Stimulated activated CD4-positive, alpha-beta T cell treated with anti-CD3 and anti-CD28 coated beads, Interleukin-2, amount 100 ng/mL, for 4 hours (primary cell): ENCODE measurements around the gene SMCO1.
"Not testable (repeated sequence)": the region's sequence is repeated elsewhere in the genome, so short reads cannot be mapped to it uniquely, and the experiment has no call there.

Source experiments
- DNase-seq: peaks from one replicate; pipeline ENCODE4 v3.0.0-alpha.2; 2020; ENCODE audit warnings: low read depth

Gene SMCO1

DNA sequence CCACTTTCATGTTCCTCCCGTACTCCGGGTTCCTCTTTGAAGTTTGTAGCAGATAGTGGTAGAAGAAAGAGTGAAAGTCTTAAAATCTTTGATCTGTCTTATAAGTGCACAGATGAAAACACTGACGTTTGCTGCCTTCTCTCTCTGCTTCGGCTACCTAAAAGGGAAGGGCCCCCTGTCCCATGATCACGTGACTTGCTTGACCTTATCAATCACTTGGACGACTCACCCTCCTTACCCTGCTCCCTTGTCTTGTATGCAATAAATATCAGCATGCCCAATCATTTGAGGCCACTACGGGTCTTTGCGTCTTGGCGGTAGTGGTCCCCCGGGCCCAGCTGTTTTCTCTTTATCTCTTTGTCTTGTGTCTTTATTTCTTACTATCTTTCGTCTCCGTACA is 6.1 kb upstream of the SMCO1 start:
- DNase-seq: not testable (repeated sequence)

DNA sequence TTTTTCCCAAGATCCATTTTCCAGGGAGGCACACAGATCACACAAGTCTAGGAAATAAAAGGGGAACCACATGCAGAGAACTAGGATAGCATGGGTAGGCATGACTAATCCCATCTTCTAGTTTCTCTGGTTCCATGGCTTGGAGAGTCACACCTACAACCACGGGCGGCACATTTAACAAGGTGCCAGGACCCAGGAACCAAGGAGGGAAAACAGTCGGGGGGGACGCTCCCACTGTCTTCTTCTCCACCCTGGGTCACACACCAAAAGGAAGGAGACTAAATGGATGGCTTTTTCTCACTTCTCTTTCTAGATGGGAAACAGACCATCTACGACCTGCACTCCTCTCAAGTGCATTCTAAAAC is 4.6 kb upstream of the SMCO1 start:
- DNase-seq: no peak

- no peak for DNase-seq
Measured at GRCh38 chr3:196518966-196519717, 4.0 kb upstream of the SMCO1 start.

DNA sequence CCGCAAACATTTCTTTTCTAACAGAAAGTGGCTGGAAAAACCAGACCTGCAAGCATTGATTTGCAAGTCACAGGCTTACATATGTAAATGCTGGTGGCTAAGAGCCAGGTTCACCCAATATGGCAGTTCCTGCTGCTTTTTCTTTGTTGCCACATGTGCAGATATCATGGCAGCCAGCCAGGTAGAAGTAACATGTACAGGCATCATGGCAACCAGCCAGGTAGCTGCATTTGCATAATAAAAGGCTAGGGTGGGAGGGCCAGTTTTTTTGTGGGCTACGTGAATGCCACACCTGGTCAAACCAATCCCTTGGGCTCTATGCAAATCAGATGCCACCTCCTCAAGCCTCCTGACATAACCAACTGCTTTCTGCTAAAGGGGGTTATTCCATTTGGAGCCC is 2.8 kb upstream of the SMCO1 start:
- DNase-seq: no peak

DNA sequence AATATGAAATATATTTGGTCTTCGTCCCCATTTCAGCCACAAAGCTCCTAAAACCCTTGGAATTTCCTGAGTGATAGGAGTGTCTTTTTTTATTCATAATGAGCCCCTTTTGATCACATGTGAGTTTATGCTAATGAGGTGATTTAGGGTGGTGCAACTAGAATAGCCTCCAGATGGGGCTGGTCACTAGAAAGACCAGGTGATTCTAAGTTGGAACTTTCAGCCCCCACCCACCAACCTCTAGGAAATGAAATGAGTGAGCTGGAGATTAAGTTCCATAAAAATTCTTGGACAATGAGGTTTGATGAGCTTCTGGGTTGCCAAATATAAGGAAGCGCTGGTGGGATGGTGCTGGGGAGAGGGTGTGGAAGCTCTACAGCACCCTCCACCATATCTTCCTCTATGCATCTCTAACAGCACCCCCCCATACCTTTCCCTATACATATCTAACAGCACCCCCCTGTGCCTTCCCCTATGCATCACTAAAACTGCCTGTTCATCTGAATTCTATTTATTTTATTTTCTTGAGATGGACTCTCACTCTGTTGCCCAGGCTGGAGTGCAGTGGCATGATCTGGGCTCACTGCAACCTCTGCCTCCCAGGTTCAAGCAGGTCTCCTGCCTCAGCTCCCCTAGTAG is 2.1 kb upstream of the SMCO1 start:
- DNase-seq: no peak

GRCh38 chr3:196514350-196514716 is 813 bp downstream of the SMCO1 start:
- DNase-seq: no peak

DNA sequence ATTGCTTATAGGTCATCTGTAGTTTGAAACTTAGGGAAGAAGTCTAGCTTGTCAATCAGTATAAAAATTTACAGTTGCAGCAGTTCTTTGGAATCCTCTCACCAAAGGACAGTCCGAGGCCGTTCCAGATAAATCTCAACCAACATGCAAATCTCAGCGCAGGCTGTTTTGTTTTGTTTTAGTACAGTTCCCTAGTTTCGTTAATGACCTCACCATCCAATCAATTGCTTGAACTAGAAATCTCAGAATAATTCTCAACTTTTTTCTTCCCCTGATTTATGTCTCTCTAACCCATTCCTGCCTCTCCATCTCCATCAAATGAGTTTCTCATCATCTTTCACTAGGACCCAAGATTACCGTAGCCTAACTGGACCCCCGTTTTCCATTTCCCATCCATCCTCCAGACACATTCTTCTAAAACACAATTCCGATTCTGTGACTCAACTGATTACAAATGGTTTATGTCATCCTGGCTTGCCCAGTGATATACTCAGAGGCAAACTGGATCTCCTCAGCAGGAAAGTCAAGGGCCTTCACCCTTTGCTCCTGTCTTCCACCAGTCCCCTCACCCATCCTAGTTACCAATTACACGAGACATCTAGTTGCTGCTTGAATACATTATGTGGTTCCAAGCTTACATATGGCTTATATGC is 1.3 kb downstream of the SMCO1 start:
- no peak for DNase-seq

GRCh38 chr3:196511646-196512425 is 3.3 kb downstream of the SMCO1 start:
- DNase-seq: not testable (repeated sequence)

GRCh38 chr3:196511108-196511507 is 4.0 kb downstream of the SMCO1 start:
- DNase-seq: not testable (repeated sequence)

DNA sequence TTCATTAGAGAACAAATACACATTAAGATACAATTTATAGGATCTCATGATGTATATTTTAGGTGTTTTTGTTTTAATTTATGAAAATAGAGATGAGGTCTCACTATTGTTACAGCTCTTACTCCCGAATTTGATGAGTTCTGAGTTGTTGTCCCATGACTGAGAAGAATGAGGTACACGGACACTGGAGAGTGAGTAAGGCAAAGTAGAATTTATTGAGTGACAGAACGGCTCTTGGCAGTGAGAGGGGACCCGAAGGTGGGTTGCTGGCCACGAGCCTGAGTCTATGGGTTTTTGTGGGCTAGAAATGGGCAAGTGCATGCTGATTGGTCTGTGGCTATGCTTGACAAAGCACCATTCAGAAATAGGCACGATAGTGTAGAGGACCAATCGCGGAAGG is 8.5 kb downstream of the SMCO1 start:
- no peak for DNase-seq

- DNase-seq: no peak
Measured at GRCh38 chr3:196504556-196504955, 10.6 kb downstream of the SMCO1 start.

GRCh38 chr3:196504077-196504398 is 11.1 kb downstream of the SMCO1 start:
- not testable (repeated sequence) for DNase-seq

DNA sequence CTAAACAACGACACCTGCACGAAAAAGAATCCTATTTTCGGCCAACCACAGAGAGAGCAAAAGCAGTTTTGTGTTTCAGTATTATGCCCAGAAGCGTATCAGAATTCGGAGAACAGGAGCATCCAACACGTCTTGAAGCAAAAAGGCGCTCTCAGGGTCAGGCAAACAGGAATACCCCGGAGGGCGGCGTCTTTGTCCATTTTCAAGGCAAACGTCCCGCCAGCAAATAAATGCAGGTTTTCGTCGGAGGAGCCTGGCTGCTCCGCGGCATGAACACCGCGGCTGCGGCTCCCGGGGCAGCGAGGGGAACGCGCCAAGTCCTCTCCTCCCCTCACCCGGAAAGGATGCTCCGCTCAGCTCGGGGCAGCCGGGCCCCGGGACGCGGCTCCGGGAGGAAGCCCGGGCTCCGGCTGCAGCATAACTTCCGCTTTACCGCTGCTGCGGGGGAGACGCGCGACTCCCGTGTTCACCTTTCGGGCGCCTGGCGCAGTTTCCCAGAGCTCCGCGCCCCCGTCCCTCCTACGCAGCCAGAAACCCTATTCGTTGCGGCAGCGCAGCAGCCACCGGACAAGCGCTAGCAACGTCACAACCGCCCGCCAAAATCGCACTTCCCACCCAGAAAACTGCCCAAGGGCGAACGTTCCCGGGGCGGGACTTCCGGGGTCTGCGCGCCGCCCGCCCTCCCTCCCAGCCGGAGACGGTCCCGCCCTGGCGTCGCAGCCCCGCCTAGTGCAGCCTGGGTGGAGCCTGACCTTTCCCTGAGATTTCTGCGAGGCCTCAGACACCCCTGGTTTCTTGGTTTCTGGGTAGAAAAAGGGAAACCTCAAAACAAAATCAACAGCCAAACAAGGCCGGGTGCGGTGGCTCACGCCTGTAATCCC is 11.7 kb downstream of the SMCO1 start, which contains the start of gene RNF168:
Gene RNF168 (minus strand): TSS at position 573 of the 881 bp plus-strand sequence. CDS start 595 bp downstream, outside the sequence.
- DNase-seq: peak; percentile 84

GRCh38 chr3:196502775-196503195 is 12.4 kb downstream of the SMCO1 start:
- no peak for DNase-seq

DNA sequence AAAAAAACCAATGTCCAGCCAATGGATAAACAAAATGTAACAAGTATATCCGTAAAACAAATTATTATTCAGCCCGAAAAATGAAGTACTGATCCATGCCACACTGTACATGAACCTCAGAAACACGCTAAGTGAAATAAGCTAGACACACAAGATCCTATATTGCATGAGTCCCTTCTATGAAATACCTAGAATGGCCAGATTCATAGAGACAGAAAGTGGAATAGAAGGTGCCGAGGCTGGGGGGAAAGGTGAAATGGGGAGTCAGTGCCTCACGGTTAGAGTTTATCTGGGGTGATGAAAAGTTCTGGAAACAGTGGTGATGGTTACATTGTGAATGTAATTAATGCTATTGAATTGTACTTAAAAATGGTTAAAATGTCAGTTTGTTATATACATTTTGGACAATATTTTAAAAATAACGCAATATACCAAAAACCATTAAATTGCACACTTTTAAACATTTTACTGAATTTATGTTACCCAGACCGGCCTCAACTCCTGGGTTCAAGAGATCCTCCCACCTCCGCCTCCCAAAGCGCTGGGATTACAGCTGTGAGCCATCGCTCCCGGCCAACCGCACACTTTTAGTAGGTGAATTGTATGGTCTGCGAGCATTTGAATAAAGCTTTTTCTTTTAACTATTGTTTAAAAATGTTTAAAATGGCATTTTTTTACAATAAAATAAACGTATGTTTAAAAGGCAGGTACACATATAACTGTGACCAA is 13.7 kb downstream of the SMCO1 start:
- no peak for DNase-seq

GRCh38 chr3:196499807-196500524 is 15.2 kb downstream of the SMCO1 start:
- no peak for DNase-seq

- DNase-seq: no peak
Measured at GRCh38 chr3:196499061-196499460, 16.1 kb downstream of the SMCO1 start.

GRCh38 chr3:196498297-196498696 is 16.8 kb downstream of the SMCO1 start:
- DNase-seq: no peak

DNA sequence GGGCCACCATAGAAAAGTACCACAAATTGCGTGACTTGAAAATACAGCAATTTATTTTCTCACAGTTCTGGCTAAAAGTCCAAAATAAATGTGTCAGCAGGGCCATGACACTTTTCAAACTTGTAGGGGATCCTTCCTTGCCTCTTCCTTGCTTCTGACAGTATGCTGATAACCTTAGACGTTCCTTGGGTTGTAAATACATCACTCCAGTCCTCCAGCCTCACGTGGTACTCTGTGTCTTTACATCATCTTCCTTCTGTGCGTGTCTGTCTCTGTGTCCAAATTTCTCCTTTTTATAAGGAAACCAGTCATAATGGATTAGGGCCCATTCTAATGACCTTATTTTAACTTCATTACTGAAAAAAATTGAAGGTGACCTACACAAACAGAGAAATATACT is 19.0 kb downstream of the SMCO1 start:
- DNase-seq: no peak

GRCh38 chr3:196493292-196493691 is 21.9 kb downstream of the SMCO1 start:
- no peak for DNase-seq
